CD4-positive, alpha-beta T cell treated with Interleukin-2 at 100 ng/mL for 4 hours (primary cell): ENCODE data around the gene UBAP2.
"Not testable (repeated sequence)": the region's sequence is repeated elsewhere in the genome, so short reads cannot be mapped to it uniquely, and the experiment has no call there.

Source experiments
- DNase-seq: peaks from one replicate; pipeline ENCODE4 v3.0.0-alpha.2; 2020; ENCODE audit warnings: low spot score

UBAP2 gene

DNA sequence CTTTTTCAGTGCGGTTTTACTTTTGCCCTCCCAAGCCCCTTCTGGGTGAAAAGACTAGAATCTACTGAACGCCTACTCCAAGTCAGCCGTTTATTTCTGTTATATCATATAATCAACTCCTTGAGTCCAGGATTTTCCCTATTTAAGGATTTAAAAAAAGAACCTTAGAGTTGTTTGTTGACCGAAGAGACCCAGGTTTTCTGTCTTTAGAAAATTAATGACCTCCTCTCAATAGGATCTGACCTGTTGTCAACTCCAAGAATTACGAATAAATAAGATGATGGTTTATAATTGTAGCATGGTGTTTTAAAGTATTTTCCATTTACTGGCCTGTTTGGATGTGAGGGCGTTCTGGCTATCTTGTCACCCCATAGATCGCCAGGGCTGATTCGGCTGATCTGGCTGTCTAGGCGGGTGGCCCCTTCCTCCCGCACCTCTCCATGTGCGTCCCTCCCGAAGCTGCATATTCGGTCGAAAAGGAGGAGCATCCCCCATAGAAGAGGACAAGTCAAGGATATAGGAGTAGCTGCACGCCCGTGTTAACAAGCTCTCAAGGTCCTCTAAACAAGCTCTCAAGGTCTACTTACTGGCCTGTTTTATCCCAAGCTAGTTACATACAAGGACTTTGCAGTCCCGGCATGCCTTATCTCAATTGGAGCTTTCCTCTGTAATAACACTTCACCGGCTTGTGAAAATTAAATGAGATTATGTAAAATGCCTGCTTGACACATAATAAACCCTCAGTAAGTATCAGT lies 1.1 kb upstream of the UBAP2 start:
- DNase-seq, result no peak

DNA sequence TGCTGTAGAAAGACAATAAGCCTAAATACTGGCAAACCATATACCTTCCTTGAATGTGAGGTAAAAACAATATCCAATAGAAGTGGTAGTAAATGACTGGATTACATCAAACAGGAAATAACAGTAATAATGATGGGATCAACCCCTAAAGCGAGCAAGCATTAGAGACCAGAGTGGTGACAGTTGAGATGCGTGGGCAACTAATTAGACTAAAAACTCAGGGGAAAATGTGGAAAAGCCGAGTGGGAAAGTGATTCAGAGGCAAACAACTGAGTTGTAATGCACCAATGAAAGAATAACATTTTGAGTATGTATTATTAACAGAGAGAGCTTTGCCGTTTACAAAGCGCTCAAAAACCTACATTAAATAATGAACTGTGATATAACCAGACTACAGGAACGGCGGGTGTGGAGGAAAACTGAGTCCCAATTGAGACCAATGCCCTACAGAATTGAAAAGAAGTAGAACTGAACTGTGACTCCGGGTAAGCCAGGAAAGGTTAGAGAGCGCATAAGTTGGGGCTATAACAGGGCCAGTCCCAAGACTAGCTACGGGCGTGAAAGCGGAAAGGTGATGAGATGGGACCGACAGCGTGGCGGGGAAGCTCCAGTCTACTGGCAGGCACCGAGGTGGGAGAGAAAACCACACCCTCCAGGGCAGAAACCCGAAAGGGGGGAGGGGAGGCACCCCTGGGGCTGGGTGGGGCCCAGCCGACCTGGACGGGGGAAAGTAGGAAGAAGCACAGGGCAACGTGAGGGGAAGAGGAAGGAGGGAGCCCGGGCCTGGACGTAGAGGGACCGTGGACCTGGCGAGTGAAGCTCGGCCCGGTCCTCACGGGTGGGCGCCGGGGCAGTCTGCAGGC lies 592 bp downstream of the UBAP2 start:
- DNase-seq, result peak; percentile 40

DNA sequence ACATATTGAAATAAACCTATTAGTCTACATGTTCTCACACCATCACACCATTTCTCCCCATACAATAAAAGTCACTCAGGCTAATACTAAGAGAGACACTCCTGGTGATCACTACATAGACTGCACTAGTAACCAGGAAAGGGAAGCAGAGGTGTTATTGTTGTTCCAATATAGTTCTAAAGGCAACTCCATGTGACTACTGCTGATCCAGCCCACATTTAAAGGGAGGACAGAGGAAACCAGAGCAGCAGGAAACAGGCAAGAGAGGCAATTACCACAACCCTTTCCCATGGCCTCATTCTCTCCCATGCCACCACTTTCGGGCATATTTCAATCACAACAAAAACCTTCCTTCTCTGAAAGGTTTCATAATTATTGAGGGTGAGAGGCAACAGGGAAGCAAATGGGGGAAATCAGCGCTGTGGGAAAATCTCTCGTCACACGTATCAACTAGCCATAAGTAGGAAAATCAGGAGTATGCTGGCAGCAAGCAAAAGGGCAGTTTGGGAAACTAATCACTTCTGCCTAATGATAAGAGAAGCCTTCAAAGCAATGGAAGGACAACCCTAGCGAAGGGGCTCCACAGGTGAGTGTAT lies 1.8 kb downstream of the UBAP2 start:
- DNase-seq, result no peak

DNA sequence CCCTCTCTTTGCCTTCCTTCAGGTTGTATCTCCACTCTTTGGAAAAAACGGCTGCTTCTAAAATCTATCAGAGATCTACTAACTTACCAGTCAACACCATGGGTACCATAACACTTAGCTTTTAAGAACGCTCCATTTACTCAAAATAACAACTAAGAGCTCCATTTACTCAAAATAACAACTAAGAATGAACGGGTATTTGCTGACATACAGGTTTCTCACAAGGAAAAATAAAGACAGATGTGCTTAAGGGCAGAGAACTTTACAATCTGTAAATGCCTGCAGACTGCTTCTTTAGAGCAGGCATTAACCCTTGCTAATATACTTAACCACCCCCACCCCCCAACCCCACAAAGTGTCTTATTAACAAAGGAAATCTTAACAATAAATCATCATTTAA lies 2.8 kb downstream of the UBAP2 start:
- no peak for DNase-seq

- not testable (repeated sequence) for DNase-seq
Observed at GRCh38 chr9:34042074-34042473, 6.6 kb downstream of the UBAP2 start.

DNA sequence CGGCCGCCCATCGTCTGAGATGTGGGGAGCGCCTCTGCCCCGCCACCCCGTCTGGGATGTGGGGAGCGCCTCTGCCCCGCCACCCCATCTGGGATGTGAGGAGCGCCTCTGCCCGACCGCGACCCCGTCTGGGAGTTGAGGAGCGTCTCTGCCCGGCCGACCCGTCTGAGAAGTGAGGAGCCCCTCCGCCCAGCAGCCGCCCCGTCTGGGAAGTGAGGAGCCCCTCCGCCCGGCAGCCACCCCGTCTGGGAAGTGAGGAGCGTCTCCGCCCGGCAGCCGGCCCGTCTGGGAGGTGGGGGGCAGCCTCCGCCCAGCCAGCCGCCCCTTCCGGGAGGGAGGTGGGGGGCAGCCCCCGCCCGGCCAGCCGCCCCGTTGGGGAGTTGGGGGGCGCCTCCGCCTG lies 9.8 kb downstream of the UBAP2 start:
- not testable (repeated sequence) for DNase-seq

DNA sequence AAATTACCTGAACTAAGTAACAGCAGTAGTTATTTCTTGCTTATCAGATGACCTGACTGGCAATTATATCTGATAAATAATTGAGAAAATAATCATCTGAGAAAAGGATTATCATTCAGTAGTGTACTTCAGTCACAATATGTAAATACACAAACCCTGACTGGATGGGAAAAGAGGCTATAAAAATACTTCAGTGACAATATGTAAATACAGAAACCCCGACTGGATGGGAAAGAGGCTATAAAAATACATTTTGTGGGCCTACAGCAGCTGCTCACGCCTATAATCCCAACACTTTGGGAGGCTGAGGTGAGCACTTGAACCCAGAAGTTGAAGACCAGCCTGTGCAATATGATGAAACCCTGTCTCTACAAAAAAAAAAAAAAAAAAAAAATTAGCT lies 11.1 kb downstream of the UBAP2 start:
- no peak for DNase-seq

GRCh38 chr9:34036625-34037024 lies 12.1 kb downstream of the UBAP2 start:
- no peak for DNase-seq

- DNase-seq, result no peak
Observed at GRCh38 chr9:34035656-34036055, 13.0 kb downstream of the UBAP2 start.

DNA sequence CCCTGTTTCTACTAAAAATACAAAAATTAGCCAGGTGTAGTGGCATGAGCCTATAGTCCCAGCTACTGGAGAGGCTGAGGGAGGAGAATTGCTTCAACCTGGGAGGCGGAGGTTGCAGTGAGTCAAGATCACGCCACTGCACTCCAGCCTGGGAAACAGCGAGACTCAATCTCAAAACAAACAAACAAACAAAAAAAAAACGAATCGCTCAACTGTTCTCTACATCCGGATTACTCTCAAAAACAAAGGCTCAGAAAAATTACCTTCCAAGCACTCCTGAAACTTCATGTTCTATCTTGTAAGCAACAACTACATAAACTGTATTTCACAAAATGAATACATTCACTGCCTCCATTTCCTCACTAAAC lies 14.0 kb downstream of the UBAP2 start:
- no peak for DNase-seq

DNA sequence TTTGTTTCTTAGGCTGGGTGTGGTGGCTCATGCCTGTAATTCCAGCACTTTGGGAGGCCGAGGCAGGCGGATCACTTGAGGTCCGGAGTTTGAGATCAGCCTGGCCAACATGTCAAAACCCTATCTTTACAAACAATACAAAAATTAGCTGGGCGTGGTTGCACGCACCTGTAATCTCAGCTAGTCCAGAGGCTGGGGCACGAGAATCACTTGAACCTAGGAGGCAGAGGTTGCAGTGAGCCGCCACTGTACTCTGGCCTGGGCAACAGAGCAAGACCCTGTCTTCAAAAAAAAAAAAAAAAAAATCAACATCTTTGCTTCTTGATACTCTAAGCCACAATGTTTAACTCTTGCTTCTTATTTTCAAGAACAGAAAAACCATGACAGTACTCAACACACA lies 16.1 kb downstream of the UBAP2 start:
- DNase-seq, result no peak

- DNase-seq, result no peak
Observed at GRCh38 chr9:34027845-34028574, 20.7 kb downstream of the UBAP2 start.

DNA sequence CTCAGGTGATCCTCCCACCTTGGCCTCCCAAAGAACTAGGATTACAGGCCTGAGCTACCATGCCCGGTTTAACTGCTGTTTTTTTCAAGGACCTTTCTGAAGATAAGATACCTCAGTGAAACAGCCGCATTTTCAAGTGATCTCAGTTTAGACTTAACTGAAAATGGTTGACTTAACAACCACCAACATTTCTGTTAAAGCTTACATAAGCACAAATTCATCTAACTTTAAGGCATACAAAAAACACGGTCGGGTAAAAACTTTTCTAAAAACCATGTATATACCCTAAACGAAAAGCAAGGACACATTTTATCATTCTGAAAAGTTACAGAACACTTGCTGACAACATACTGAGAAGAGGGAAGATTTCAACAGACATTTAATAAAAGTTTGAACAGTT lies 22.9 kb downstream of the UBAP2 start:
- DNase-seq, result no peak

DNA sequence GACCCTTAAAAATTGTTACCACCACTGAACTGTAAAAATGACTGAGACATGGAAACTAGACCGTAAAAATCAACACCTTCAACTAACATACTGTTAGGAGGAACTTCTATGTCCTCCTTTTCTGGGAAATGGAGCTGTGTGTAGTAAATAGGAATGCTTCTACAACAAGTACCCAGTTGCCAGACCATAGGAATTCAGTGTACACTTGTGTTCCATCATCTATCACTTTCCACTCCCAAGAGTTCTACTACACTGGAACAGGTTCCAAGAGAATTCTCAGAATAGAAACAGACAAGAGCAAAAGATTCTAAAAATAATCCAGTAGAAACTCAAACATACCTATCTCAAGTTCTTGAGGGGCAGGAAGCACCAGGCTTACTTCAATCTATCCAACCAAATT lies 23.6 kb downstream of the UBAP2 start:
- DNase-seq, result no peak

GRCh38 chr9:34024476-34024875 lies 24.2 kb downstream of the UBAP2 start:
- not testable (repeated sequence) for DNase-seq

- no peak for DNase-seq
Observed at GRCh38 chr9:34016149-34016548, 32.5 kb downstream of the UBAP2 start.

GRCh38 chr9:34010979-34011378 lies 37.7 kb downstream of the UBAP2 start:
- DNase-seq, result peak; percentile 31

DNA sequence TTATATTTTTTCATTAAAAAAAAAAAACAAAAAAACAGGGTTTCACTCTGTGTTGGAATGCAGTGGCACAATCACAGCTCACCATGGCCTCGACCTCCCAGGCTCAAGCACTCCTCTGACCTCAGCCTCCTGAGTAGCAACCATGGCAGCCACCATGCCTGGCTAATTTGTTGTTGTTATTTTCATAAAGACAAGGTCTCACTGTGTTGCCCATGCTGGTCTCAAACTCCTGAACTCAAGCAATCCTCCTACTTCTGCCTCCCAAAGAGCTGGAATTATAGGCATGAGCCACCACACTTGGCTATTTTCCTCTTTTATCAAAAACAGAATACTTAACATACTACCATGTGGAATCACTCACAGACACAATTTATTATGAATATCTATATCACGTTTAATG lies 46.7 kb downstream of the UBAP2 start:
- no peak for DNase-seq

DNA sequence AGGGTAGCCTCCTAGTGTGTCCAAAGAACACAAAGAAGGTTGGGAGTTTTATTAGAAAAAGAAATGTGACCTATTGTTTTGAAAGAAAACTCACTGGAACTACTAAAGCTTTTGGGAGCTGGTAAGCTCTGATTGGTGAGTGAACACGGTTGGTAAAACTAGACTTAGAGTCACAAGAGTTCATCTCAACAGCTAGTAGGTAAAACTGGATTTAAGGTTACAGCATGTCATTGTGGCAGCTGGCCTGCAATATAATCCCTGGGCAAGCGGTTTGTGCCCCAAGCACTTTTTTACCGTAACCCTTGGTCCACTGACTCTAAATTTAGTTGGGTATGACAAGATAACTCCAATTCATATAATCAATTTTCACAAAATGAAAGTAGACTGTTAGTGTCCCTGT lies 47.4 kb downstream of the UBAP2 start:
- DNase-seq, result no peak

DNA sequence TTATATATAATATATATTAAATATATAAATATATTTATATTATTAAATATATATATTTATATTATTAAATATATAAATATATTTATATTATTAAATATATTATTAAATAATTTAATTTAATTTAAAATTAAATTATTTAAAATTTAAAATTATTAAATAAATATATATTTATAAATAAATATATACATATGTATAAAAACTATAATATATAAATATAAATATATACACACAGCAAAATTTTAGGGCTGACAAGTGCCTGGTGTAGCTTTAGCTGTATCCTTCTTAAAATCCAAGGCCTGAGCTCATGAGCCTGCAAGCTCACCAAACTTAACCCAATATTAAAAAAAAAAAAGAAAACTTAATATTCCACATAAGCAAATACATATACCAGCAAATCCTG lies 53.2 kb downstream of the UBAP2 start:
- no peak for DNase-seq

GRCh38 chr9:33993104-33993503 lies 55.6 kb downstream of the UBAP2 start:
- no peak for DNase-seq

DNA sequence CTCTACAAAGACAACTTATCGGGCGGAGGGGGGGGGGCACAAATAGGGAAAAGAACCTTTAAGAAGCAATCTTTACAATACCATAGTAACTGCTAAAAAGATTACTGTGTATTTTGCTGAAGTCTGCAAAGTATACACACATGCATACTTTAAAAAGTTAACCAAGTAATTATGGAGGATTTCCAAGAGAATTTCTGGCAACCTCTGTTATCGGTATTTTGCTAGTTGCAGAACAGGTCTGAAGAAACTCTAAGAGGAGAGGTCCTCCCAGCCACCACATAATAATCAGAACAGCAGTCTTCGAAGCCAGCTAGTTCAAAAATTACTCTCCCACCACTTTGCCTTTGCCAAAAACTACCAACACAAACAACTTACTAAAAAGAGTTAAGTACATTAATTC lies 56.1 kb downstream of the UBAP2 start:
- no peak for DNase-seq
